ENCODE results near the gene ARL13B.

ARL13B gene

DNA sequence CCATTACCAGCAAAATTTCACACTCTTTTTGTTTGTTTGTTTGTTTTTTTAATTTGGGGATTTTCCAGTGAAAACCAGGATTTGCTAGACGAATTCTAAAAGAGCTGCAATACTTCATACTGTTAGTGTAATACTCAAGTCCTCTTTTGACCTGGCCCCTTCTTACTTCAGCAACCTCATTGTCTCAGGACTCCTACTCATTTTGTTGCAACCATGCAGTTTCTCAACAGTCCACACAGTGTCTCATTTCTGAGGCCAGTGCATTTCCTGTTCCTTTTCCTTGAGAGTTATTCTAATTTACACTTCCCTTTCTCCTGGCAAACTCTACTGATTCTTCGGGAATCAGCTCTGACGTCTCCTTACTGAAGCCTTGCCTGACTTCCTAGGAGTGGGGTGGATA, 118.5 kb downstream of the ARL13B start:
- no peak overlapping the region for H3K4me3 ChIP-seq (ENCODE audit: control insufficient read depth, low read depth, low read length)
- TF ChIP-seq, protein P1, sequence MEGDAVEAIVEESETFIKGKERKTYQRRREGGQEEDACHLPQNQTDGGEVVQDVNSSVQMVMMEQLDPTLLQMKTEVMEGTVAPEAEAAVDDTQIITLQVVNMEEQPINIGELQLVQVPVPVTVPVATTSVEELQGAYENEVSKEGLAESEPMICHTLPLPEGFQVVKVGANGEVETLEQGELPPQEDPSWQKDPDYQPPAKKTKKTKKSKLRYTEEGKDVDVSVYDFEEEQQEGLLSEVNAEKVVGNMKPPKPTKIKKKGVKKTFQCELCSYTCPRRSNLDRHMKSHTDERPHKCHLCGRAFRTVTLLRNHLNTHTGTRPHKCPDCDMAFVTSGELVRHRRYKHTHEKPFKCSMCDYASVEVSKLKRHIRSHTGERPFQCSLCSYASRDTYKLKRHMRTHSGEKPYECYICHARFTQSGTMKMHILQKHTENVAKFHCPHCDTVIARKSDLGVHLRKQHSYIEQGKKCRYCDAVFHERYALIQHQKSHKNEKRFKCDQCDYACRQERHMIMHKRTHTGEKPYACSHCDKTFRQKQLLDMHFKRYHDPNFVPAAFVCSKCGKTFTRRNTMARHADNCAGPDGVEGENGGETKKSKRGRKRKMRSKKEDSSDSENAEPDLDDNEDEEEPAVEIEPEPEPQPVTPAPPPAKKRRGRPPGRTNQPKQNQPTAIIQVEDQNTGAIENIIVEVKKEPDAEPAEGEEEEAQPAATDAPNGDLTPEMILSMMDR (IDR thresholded peaks at IDR 0.05; ENCODE audit: control insufficient read depth, insufficient read depth, low read depth, low read length, missing control alignments), result no peak
- no peak for DNase-seq (ENCODE audit: low read depth)

DNA sequence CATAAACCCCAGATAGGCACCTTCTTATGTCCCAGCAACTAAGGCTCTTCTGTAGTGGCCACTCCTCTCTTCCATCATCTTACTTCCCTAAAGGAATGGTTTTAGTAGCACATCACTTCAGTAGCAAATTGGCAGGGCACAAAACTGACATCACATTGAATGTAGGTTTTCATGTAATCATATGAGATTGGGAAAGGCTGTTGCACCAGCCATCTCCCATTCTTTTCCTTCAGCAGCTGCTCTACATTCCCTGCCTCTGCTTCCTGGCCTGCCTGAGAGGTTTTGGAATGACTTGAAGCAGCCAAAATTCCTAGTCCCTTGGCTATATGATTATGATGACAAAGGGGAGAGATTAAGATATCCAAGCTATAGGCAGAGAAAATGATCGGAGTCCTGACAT, 119.4 kb downstream of the ARL13B start:
- DNase-seq (ENCODE audit: low read depth), result no peak
- no peak overlapping the region for H3K4me3 ChIP-seq (ENCODE audit: control insufficient read depth, low read depth, low read length)
- TF ChIP-seq, protein P1 (IDR thresholded peaks at IDR 0.05; ENCODE audit: control insufficient read depth, insufficient read depth, low read depth, low read length, missing control alignments), result no peak

DNA sequence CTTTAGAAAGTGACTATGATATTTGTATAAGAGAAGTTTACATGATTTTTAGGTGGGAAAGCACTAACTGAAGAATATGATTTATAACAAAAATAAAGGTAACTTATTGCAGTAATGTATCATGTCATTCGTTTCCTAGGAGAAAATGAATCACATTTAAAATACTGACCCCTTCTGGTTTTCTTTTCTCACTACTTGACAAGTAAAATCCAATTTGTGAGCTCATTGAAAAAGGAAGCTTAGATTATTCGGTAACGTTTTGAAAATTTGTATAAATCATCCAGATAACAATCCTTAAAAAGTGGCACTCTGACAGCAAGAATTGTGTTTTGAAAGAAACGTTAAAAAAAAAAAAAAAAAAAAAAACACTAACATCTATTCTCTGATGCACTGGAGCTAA, 121.9 kb downstream of the ARL13B start:
- no peak overlapping the region for H3K4me3 ChIP-seq (ENCODE audit: control insufficient read depth, low read depth, low read length)
- TF ChIP-seq, protein P1 (IDR thresholded peaks at IDR 0.05; ENCODE audit: control insufficient read depth, insufficient read depth, low read depth, low read length, missing control alignments), result peak; percentile 21
- DNase-seq (ENCODE audit: low read depth), result no peak
